Neural progenitor cell (in vitro differentiated cells): ENCODE results near the gene GCAT.

ENCODE experiments used
- CTCF ChIP-seq: fragments of 200-600 bp; sonication (generic); IDR thresholded peaks from 2 replicates; pipeline ENCODE4 v1.5.1; 2017; ENCODE audit warnings: antibody characterized with exemption, mild to moderate bottlenecking
- EZH2phosphoT487 ChIP-seq: fragments of 200-600 bp; sonication (generic); IDR thresholded peaks from 2 replicates; pipeline ENCODE4 v1.6.1; 2017; ENCODE audit warnings: antibody characterized with exemption

GRCh38 chr22:37774728-37775127, 33.0 kb upstream of the GCAT start:
- no peak for TF ChIP-seq CTCF
- no peak for TF ChIP-seq EZH2phosphoT487
